IPS-NIHi7 (cell line): Measurements from ENCODE around the gene KLHL20.
A peak's percentile ranks its signal among the peaks of the same experiment; 100 is the strongest.
"Not testable (repeated sequence)": the region's sequence is repeated elsewhere in the genome, so short reads cannot be mapped to it uniquely, and the experiment has no call there.

Experiments
- DNase-seq: peaks from one replicate; pipeline ENCODE4 v3.0.0; 2012; ENCODE audit warnings: mixed read lengths; ENCODE audit errors: extremely low spot score

Gene KLHL20

DNA sequence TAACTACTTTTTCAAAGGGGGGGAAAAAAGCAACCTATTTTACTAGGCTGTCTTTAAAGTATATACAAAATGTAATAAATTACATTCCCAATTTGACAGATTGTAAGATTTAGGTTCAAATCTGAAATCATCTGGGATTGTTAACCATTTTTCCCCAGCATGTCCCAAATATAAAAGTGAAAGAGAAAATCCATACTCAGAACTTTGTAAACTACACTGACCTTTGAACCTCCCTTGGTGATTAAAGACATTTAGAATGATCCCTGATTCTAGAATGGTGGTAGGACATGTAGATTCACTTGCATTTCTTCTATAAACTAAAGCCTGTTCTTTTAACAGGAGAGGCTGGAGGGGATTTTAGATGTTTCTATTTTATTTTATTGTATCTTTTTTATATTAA, 39.0 kb downstream of the KLHL20 start:
- DNase-seq: no peak

DNA sequence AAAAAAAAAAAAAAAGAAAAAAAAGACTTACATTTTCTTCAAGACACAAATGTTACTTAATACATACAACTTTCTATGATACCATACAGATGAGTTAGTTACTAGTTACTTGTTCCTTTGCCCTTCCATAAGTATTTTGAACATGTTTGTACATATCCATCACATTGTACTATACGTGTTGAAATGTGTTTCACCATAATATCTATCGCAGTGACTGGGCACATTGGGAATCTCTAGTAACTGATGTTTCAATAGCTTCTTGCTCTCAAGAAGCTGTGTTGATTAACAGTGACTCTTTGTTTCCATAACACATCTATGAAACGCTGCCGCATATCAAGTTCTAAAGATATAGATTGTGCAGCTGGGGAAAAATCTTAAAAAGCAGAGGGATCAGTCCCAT, 42.9 kb downstream of the KLHL20 start:
- no peak for DNase-seq

DNA sequence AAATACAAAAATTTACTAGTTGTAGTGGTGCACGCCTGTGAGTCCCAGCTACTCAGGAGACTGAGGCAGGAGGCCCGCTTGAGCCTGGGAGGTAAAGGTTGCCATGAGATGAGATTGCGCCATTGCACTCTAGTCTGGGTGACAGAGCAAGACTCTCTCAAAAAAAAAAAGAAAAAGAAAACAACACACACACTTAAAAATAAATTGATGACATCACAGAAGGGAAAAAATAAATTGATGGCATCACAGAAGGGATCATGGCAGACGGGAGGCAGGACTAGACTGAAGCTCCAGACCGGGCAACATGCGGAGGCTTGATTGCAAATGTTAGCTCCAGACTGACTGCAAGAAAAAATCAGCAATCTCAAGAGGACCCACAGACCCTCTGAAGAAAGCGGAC, 43.3 kb downstream of the KLHL20 start:
- no peak for DNase-seq

DNA sequence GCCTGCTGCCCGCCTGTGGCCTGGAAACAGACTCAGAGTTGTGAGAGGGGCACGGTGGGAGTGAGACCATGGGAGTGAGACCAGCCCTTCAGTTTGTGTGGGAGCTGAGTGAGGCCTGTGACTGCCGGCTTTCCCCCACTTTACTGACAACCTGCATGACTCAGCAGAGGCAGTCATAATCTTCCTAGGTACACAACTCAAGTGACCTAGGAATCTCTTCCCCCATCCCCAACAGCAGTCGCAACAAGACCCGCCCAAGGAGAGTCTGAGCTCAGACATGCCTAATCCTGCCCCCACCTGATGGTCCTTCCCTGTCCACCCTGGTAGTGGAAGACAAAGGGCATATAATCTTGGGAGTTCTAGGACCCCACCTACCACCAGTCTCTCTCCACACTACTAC, 44.2 kb downstream of the KLHL20 start:
- no peak for DNase-seq

DNA sequence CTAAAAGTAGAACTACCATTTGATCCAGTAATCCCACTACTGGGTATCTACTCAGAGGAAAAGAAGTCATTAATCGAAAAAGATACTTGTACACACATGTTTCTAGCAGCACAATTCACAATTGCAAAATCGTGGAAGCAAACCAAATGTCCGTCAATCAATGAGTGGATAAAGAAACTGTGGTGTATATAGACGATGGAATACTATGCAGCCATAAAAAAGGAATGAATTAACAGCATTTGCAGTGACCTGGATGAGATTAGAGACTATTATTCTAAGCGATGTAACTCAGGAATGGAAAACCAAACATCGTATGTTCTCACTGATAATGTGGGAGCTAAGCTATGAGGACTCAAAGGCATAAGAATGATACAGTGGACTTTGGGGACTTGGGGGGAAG, 49.5 kb downstream of the KLHL20 start:
- not testable (repeated sequence) for DNase-seq

DNA sequence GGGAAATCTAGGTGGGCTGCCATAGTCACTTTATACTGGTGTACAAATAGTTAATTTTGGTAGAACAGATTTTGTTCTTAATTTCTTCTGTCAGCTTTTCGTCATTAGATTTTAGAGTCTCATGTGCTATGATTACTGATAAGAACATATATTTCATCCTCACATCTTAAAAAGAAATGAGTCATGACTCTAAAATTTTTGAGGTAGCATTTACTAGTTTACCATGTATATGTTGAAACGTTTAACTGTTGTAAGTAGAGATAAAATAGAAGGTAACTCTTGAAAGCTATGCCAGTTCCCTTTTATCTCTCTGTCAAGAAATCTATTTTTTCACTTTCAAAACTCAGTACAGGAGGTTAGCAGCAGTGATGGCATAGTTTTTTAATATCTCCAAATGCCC, 53.4 kb downstream of the KLHL20 start:
- no peak for DNase-seq

DNA sequence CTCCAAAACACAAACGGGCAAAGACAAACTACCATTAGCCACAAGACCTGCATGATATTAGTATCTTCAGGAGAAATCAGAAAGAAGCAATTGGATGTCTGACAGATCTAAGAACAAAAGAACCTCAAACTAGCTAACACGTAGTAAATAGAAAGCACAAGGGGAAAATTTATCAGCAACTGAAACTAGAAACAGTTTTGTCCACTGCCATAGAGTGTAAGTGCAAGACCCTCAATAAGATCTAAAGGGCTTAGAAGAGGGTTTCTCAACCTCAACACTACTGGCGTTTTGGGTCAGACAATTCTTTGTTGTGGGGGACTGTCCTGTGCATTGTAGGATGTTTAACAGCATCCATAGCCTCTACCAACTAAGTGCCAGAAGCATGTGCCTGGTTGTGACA, 54.0 kb downstream of the KLHL20 start:
- no peak for DNase-seq

DNA sequence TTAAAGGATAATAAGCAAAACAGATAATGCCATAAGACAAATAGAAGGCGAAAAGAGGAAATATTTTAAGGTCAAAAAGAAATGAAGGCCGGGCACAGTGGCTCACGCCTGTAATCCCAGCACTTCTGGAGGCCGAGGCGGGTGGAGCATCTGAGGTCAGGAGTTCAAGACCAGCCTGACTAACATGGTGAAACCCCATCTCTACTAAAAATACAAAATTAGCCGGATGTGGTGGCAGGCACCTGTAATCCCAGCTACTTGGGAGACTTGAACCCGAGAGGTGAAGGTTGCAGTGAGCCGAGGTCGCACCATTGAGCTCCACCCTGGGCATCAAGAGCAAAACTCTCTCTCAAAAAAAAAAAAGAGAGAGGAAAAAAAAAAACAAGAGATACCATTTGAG, 55.5 kb downstream of the KLHL20 start:
- DNase-seq: not testable (repeated sequence)

DNA sequence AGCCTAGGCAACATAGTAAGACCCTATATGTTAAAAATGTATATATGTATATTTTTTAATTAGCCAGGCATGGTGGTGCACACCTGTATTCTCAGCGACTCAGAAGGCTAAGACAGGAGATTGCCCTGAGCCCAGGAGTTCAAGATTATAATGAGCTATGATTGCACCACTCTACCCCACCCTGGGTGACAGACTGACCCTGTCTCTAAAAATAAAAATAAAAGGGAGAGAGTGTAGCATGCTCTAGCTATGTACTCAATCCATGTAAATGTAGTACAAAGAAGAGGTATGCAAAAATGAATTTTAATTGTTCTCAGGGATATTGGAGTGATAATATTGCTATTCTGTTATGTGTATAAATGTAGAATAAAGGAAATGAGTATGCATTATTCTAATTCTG, 56.8 kb downstream of the KLHL20 start:
- DNase-seq: no peak

DNA sequence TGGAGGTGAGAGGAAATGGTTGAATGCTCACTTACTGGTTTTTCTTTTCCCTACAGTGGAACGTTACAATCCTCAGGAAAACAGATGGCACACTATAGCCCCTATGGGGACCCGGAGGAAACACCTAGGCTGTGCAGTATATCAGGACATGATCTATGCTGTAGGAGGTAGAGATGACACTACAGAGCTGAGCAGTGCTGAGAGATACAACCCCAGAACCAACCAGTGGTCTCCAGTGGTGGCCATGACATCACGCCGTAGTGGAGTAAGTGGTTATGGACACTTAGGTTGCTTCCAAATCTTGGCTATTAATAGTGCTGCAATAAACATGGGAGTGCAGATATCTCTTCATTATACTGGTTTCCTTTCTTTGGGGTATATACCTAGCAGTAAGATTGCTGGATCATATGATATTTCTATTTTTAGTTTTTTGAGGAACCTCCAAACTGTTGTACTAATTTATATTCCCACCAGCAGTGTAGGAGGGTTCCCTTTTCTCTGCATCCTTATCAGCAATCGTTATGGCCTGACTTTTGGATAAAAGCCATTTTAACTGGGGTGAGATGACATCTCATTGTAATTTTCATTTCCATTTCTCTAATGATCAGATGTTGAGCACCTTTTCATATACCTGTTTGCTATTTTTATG, 60.9 kb downstream of the KLHL20 start:
- no peak for DNase-seq

DNA sequence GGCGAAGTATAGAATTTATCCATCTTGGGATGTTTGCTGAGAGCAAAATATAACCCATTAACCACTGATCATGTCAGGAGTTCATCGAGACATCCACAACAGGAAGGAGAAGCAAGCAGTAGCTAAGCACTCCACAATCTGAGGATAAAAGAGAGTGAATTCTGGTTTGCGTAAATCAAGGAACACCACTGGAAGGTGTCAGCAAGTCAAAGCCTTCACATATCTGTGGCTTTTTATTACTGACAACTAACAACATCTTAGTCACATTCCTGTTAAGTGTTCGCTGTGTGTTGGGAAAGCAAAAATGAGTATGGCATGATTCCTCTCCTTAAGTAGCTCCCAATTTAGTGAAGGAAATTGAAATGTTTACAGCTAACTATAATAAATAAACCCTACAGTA, 65.2 kb downstream of the KLHL20 start:
- DNase-seq: no peak

DNA sequence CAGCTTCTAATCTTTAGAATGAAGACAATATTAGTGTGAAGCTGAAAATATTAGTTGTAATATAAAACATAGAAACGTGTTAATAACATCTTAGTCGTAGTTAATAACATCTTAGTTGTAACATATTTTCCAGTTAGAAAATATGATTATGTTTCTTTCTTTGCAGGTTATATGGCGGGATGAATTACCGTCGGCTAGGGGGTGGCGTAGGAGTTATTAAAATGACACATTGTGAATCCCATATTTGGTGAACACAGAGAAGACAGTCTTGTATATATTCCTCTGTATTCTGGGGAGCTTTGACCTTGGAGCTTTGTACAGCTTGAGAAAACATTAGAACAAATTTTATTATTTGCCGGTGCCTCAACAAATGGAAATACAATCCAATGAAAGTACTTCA, 70.2 kb downstream of the KLHL20 start:
- DNase-seq: no peak

DNA sequence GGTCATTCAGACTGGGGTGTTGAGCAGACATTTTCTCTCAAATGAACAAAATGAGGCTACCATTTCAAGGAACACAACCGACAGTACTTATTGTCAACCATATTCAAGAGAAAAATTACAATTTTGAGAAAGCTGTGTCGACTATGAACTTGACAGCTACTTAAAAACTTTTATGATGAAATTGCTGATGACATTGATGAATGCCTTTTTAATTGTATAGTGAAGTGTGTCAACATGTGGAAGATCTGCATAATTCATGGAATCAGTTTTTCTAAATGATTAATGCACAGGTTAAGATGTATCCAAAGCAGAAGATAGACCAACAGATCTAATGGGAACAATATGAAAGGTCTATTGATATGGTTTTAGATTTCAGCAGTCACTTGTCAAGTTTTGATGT, 75.1 kb downstream of the KLHL20 start:
- DNase-seq: no peak

DNA sequence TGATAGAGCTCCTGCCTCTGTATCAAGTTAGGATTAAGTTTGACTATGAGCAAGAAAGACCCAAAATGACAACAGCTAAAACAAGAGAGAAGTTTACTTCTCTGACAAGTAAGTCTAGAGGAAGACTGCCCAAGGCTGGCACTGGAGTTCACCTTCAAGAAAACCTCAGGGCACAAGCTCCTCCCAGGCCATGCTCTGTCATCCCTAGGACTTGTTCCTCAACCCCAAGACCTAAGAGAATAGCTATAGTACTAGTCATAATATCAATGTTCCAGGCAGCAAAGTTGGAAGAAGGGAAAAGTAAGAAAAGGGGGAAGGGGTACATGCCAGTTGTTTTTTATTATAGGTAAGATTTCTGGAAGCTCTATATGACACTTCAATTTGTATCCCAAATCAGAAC, 83.3 kb downstream of the KLHL20 start:
- DNase-seq: no peak

DNA sequence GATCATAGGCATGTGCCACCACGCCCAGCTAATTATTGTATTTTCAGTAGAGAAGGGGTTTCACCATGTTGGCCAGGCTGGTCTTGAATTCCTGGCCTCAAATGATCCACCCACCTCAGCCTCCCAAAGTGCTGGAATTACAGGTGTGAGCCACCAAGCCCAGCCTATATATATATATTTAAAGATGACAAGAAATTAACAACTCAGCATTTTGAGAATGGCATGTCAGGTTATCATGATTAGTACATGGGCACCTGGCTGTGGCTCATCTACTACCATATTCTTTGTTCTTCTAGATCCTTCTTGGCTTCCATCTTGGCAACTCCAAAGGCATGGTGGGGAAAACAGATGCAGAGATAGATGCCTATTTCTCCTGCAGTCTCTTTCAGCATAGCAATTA, 85.2 kb downstream of the KLHL20 start:
- not testable (repeated sequence) for DNase-seq

DNA sequence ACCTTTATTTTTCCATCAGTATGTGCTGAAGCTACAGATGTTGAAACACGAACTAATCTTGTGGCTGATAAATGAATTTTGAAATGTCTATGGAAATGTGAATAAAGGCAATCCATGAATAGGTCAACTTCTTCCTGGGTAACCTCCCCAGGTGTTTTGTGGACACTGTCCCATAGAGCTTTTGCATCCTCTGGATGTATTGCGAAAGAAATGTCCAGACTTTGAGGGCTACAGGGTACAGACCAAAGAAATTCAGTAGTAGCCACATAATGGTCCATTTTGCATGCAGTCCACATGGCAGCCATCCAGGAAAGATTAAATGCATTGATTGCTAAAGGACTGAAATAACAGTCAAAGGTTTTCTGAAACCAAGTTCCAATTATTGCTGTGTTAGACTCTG, 88.2 kb downstream of the KLHL20 start:
- DNase-seq: no peak

DNA sequence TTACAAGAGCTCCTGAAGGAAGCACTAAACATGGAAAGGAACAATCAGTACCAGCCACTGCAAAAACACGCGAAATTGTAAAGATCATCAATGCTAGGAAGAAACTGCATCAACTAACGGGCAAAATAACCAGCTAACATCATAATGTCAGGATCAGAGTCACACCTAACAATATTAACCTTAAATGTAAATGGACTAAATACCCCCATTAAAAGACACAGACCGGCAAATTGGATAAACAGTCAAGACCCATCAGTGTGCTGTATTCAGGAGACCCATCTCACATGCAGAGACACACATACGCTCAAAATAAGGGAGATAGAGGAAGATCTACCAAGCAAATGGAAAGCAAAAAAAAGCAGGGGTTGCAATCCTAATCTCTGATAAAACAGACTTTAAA, 98.9 kb downstream of the KLHL20 start:
- DNase-seq: not testable (repeated sequence)

DNA sequence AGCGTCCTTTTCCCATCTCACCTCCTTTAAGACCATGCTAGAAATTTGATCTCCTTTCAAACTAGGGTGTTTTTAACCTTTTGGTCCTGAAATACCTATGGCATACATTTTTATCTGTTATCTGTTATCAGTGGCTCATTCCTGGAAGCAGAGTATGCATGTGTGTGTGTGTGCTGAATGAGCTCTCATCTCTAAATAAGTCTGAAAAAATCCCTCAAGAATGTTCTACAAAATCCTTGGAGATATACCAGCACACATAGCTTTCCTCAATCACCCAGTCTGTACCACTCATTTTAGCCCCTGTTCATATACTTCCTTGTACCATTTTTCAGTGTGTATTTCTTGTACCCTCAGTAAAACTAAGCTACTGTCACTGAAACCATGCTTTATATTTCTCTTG, 103.7 kb downstream of the KLHL20 start:
- DNase-seq: no peak

DNA sequence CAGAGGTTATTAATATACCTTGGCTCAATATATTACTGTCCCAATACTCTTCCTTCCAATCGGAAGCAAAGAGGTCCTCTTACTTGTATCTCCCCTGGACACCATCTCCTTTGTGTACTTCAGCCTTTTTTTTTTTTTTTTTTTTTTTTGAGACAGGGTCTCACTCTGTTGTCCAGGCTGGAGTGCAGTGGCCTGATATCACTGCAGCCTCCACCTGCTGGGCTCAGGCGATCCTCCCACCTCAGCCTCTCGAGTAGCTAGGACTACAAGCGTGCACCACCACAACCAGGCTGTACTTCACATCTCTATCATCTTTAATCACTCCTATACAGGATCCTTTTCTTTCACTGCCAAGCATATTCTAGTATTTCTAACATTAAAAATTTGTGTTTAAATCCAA, 106.9 kb downstream of the KLHL20 start:
- no peak for DNase-seq

DNA sequence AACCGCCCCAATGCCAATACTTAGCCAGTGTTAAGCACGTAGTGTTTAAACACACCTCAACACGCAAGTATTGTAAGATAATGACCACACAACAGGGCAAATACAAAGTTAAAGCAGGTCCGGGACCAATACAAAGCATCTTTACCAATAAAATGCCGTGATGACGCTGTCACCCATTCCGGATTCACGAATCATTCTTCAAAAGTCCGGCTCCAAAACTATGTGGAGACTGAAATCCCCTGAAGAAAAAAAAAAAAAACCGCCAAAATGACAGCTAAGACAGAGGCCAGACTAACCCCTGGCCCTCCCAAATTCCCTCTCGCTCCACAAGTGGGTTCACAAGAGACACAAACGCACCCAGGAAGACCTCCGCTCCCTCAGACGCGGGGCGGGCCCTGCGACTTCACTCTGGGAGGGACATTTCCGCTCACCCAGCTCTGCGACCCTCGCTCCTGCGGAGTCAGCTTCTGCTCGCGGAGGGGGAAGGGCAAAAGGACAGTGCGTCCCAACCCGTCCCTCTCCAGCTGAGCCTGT, 109.1 kb downstream of the KLHL20 start:
- DNase-seq: no peak

DNA sequence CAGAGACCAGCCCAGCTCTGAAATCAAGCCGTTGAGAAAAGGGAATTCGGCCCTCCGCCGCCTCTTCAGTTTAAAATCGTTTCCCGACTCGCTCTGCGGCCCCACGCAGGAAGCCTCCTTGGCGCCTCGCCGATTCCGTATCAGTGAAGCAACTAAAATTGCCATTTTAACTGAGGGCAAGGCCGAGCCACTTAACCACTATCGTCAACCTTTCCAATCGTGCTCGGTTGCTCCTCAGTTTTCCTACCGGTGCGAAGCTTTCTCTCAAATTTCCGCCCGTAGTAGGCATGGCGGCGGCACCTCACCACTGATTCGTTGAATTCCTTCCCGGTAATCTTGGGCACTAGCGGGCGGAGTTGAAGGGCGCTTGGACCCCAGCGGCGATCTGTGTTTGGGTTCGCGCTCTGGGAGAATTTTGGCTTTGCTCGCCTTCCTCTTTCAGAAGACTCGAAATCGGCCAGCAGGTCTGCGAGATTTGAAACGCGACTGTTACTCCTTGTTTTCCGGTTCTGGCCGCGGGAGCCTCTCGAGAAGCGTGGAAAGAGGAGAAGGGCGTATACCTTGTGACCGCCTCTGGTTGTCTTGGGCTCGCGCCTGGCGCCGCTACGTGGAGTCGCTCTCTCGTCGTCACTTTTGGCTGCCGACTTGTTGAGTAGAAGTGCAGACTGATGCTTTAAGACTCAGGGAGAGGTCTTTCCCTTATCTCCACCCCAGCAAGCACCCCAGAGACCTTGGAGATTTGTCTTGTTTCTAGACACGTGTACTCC, 109.7 kb downstream of the KLHL20 start, which contains the start of the genes CENPL and DARS2:
Gene CENPL, minus strand, starts transcription at position 569 of the 767 bp plus-strand sequence. CDS start 13,584 bp downstream, outside the sequence.
Gene DARS2, plus strand, starts transcription at position 359 of the 767 bp plus-strand sequence. CDS start 557 bp downstream, outside the sequence.
- peak; percentile 92 for DNase-seq

DNA sequence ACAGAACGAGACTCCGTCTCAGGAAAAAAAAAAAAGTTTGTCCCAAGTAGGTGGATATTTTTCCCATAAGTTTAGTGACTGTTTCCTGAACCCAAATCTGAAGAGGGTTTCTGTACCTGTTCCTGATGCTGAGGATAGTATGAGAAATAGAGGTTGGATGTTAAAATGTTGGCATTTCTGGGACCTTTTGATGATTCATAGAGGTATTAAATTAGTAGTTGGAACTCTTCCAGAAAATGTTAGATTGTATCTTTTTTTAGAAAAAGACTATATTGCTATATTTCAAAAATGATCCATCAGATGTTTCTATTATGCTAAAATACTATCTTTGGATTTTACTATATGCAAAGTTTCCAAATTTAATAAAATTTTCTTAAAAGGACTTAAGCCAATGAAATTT, 112.8 kb downstream of the KLHL20 start:
- DNase-seq: no peak

DNA sequence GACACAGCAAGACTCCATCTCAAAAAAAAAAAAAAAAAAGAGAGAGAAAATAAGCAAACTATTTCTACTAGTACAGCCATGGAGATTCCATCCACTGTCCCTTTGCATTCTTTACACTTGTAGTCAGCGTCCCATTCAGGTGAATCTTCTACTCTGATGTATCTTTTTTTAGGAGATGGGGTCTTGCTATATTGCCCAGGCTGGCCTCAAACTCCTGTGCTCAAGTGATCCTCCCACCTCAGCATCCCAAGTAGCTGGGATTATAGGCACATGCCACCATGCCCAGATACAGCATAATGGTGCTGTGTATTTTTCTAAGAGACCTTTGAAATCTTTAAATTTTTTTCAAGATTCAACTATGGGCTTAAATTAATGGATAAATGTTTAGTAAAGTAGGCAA, 118.0 kb downstream of the KLHL20 start:
- DNase-seq: no peak
